ENCODE results near the gene FRY. TPM values are rescaled to one million over a fixed set of nuclear protein-coding genes. Genes with fewer than 3 reads are reported as not detected.

FRY gene
- total and polyA plus RNA-seq, 2 of the 13 experiments (the other 11 are each of a cell fraction or from before 2014, with no cell fraction given), result 8.2 to 13.1 TPM

- WGBS (ENCODE audit: low lambda C conversion rate), result 96% methylated on average over 14 of the region's 14 CpGs
- no peaks in the 10 kb centered on the region for H3K27me3 ChIP-seq (ENCODE audit: control insufficient read depth in 1 of 2, insufficient read depth in 2 of 2, low read length in 2 of 2)
- in situ Hi-C loops (cut with HindIII; ENCODE audit: extremely low pct_ligation_motif_present, low pct_unique_long_range_greater_than_20kb), result no loop called here
- ChIA-PET CTCF (ENCODE audit: low intra/inter-chr PET ratio, low total read pairs) (no interaction called here), POLR2A (interaction anchor here (1.3 to 3.4 kb wide), 7 partner anchors 8 to 223 kb away, joined by 3 to 41 read pairs (median 16); partner anchors contain the start of genes BRCA2, FRY, N4BP2L1 and ZAR1L)
- peak overlapping the region; percentile 92 for H3K27ac ChIP-seq (ENCODE audit: extremely low read length, insufficient read depth, low read length)
- H3K36me3 ChIP-seq (replicated peaks in 1 of 2; ENCODE audit: control insufficient read depth in 1 of 2, insufficient read depth in 2 of 2, low read length in 2 of 2), result peaks cover 9 to 23% of the 10 kb centered on the region in 2 experiments
- H3K4me3 ChIP-seq (replicated peaks in 1 of 3; ENCODE audit: insufficient read depth in 1 of 3, low read depth in 2 of 3, low read length in 3 of 3), result no peak overlapping the region
- intact Hi-C loops (cut with micrococcal nuclease; ENCODE audit: unreplicated experiment), result no loop called here
- H3K9me3 ChIP-seq (ENCODE audit: low read length), result no peaks in the 10 kb centered on the region
- no peak overlapping the region; the same call in 1 of the 2 replicates for H3K4me2 ChIP-seq (ENCODE audit: low read depth, low read length)
- no peaks in the 10 kb centered on the region for H4K20me1 ChIP-seq (ENCODE audit: insufficient read depth, low read length)
- DNase-seq (ENCODE audit: low spot score) (no peak), FAIRE-seq (no peak), ATAC-seq (no peak)
- H3K4me1 ChIP-seq (ENCODE audit: insufficient read depth, low read length), result peaks cover 66% of the 10 kb centered on the region
- TF ChIP-seq ZNF275 (CRISPR knock-in tag; IDR thresholded peaks at IDR 0.05; ENCODE audit: borderline replicate concordance), result no peak
- TF ChIP-seq ZNF251 (CRISPR knock-in tag; IDR thresholded peaks at IDR 0.05), result no peak
- TF ChIP-seq THRA (CRISPR knock-in tag; IDR thresholded peaks at IDR 0.05; ENCODE audit: borderline replicate concordance), result no peak
- TF ChIP-seq HOXA5 (CRISPR knock-in tag; IDR thresholded peaks at IDR 0.05), result no peak
- 0 out of 2 replicates have a peak, but pooled peaks have one; percentile 0 for TF ChIP-seq ZGPAT (CRISPR knock-in tag; IDR thresholded peaks at IDR 0.05)
- no peak for TF ChIP-seq CHD4 (IDR thresholded peaks at IDR 0.05; ENCODE audit: borderline replicate concordance, low read length)
- no peak for TF ChIP-seq KDM2A (CRISPR knock-in tag; IDR thresholded peaks at IDR 0.05; ENCODE audit: borderline replicate concordance, low read depth)
- TF ChIP-seq RARG (CRISPR knock-in tag; IDR thresholded peaks at IDR 0.05; ENCODE audit: low read depth), result no peak
- TF ChIP-seq ZBTB38 (CRISPR knock-in tag; IDR thresholded peaks at IDR 0.05), result peak; percentile 82
- no peak for TF ChIP-seq CEBPG (CRISPR knock-in tag; IDR thresholded peaks at IDR 0.05)
- no peak for TF ChIP-seq ZNF572 (CRISPR knock-in tag; IDR thresholded peaks at IDR 0.05)
- BruUV-seq (replicated peaks), result no TSS peak
- H3K79me2 ChIP-seq (ENCODE audit: insufficient read depth, low read length), result no peaks in the 10 kb centered on the region
- peak overlapping the region; percentile 70 for H3K9ac ChIP-seq (ENCODE audit: insufficient read depth, low read depth, low read length)
- H2AFZ ChIP-seq (ENCODE audit: low read length), result no peak overlapping the region
Observed at GRCh38 chr13:32253911-32254399, 222.4 kb downstream of the FRY start.

Data from HepG2 (cell line).